Neural progenitor cell (in vitro differentiated cells): ENCODE measurements around the gene TMEM147.

Experiments
- EZH2 ChIP-seq: fragments of 200-600 bp; sonication (generic); IDR thresholded peaks from 2 replicates; pipeline ENCODE4 v1.6.1; 2017; ENCODE audit warnings: antibody characterized with exemption, mild to moderate bottlenecking, moderate library complexity
- TF ChIP-seq, protein P1 (sequence below): fragments of 200-600 bp; sonication (generic); IDR thresholded peaks from 2 replicates; pipeline ENCODE4 v1.5.1; 2017; ENCODE audit warnings: antibody characterized with exemption, mild to moderate bottlenecking

DNA sequence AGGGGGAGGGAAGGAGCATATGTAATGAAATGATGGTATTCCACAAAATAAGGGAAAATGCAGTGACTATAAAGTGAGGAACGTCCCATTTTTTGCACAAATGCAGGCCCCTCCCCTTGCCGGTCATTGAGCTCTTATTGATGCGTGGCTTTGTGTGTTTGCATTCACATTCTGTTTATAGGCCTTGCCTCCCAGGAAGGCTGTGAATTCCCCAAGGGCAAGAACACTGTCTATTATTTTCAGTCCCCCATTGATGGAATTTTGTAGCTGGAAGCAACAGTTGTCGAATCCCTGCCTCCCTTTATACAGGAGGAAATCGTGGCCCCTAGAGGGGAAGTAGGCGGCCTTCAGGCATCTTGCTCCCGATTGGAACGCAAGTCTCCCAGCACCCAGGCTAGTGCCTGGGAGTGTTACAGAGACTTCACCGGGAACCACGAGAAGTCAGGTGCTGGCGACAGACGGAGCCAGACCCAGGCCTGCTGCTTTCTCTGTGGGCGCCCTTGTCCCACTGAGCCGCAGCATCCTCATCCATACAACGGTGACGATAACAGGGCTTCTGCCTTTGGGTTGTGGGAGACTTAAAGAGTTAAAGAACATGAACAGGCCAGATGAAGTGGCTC, 24.2 kb upstream of the TMEM147 start:
- TF ChIP-seq, protein P1, sequence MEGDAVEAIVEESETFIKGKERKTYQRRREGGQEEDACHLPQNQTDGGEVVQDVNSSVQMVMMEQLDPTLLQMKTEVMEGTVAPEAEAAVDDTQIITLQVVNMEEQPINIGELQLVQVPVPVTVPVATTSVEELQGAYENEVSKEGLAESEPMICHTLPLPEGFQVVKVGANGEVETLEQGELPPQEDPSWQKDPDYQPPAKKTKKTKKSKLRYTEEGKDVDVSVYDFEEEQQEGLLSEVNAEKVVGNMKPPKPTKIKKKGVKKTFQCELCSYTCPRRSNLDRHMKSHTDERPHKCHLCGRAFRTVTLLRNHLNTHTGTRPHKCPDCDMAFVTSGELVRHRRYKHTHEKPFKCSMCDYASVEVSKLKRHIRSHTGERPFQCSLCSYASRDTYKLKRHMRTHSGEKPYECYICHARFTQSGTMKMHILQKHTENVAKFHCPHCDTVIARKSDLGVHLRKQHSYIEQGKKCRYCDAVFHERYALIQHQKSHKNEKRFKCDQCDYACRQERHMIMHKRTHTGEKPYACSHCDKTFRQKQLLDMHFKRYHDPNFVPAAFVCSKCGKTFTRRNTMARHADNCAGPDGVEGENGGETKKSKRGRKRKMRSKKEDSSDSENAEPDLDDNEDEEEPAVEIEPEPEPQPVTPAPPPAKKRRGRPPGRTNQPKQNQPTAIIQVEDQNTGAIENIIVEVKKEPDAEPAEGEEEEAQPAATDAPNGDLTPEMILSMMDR, result no peak
- no peak for TF ChIP-seq EZH2
